GM19328 (cell line): ENCODE data around the gene IFT43.

Experiments used
- ATAC-seq: cut with Tn5 transposase; IDR thresholded peaks from one replicate; pipeline ENCODE4 v1.9.1; 2021; ENCODE audit warnings: mild to moderate bottlenecking, moderate library complexity; ENCODE audit not compliant: unreplicated experiment

The IFT43 gene

GRCh38 chr14:75979648-75980565 lies 5.7 kb upstream of the IFT43 start:
- no peak for ATAC-seq

GRCh38 chr14:75980856-75981255 lies 4.7 kb upstream of the IFT43 start:
- ATAC-seq = no peak

- no peak for ATAC-seq
Measured at GRCh38 chr14:75981426-75982265, 3.9 kb upstream of the IFT43 start, which contains the start of gene TGFB3. Gene TGFB3, minus strand, starts transcription at chr14:75981995. Its CDS starts 1,102 bp downstream, at chr14:75980893.

GRCh38 chr14:75982266-75983018 lies 3.1 kb upstream of the IFT43 start:
- peak; percentile 44 for ATAC-seq

GRCh38 chr14:75983019-75983358 lies 2.6 kb upstream of the IFT43 start:
- ATAC-seq = no peak

- no peak for ATAC-seq
Measured at GRCh38 chr14:75984674-75985073, 889 bp upstream of the IFT43 start.

GRCh38 chr14:75986439-75986765 lies 839 bp downstream of the IFT43 start:
- no peak for ATAC-seq

GRCh38 chr14:75987201-75987970 lies 1.8 kb downstream of the IFT43 start:
- no peak for ATAC-seq

GRCh38 chr14:75989134-75989533 lies 3.6 kb downstream of the IFT43 start:
- no peak for ATAC-seq

- ATAC-seq = no peak
Measured at GRCh38 chr14:75990297-75990696, 4.7 kb downstream of the IFT43 start.

GRCh38 chr14:75991753-75992152 lies 6.2 kb downstream of the IFT43 start:
- no peak for ATAC-seq

- no peak for ATAC-seq
Measured at GRCh38 chr14:75993567-75994041, 8.0 kb downstream of the IFT43 start.

- ATAC-seq = no peak
Measured at GRCh38 chr14:75995372-75996041, 9.9 kb downstream of the IFT43 start.

GRCh38 chr14:75996488-75996887 lies 10.9 kb downstream of the IFT43 start:
- ATAC-seq = no peak

- no peak for ATAC-seq
Measured at GRCh38 chr14:75999511-76000190, 14.1 kb downstream of the IFT43 start.

- no peak for ATAC-seq
Measured at GRCh38 chr14:76002383-76002782, 16.8 kb downstream of the IFT43 start.

GRCh38 chr14:76006253-76006652 lies 20.7 kb downstream of the IFT43 start:
- no peak for ATAC-seq

- ATAC-seq = no peak
Measured at GRCh38 chr14:76007379-76007778, 21.8 kb downstream of the IFT43 start.

- no peak for ATAC-seq
Measured at GRCh38 chr14:76007852-76008251, 22.3 kb downstream of the IFT43 start.
